ENCODE data around the gene C1orf226.
A peak's percentile ranks its signal among the peaks of the same experiment; 100 is the strongest.

Gene C1orf226

DNA sequence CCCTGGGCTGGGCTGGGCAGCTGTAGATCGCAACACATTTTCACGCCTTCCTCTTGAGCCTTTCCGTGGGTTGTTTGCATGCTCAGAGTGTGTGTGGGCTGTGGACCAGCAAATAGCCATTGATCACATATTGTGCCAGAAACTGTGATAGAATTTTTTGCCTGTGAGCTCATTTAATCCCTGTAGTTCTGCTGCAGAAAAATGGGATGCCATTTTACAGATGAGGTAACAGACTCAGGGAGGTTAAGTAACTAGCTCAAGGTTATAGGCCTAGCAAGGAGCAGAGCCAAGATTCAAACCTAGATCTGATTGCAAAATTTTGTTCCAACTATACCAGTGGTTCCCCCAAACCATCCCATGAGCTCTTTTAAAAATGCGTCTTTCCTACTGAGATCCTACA, 15.4 kb upstream of the C1orf226 start:
- no peak for DNase-seq

DNA sequence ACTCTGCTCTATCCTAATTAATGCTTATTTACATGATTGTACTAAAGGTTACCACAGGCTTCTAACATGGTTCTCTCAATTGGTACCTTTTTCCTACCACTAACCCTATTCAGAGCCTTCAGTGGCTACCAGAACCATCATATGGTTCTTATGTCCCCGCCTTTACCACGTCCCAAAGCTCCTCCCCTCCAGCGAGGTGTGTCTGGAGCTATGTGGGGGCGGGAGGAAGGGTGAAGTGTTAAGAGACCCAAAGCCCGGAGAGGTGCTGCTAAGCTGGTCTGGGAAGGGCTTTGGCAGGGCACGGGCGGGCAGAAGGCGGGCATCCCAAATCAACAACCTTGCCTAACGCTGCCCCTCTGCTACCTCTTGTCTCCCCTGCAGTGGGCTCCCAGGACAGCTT, 14.9 kb upstream of the C1orf226 start:
- DNase-seq = no peak

DNA sequence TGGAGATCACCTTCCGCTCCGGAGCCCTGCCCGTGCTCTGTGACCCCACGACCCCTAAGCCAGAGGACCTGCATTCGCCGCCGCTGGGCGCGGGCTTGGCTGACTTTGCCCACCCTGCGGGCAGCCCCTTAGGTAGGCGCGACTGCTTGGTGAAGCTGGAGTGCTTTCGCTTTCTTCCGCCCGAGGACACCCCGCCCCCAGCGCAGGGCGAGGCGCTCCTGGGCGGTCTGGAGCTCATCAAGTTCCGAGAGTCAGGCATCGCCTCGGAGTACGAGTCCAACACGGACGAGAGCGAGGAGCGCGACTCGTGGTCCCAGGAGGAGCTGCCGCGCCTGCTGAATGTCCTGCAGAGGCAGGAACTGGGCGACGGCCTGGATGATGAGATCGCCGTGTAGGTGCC, 14.5 kb upstream of the C1orf226 start:
- DNase-seq = no peak

DNA sequence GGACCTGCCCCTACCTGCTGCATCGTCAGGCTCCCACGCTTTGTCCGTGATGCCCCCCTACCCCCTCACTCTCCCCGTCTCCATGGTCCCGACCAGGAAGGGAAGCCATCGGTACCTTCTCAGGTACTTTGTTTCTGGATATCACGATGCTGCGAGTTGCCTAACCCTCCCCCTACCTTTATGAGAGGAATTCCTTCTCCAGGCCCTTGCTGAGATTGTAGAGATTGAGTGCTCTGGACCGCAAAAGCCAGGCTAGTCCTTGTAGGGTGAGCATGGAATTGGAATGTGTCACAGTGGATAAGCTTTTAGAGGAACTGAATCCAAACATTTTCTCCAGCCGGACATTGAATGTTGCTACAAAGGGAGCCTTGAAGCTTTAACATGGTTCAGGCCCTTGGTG, 13.8 kb upstream of the C1orf226 start:
- no peak for DNase-seq

DNA sequence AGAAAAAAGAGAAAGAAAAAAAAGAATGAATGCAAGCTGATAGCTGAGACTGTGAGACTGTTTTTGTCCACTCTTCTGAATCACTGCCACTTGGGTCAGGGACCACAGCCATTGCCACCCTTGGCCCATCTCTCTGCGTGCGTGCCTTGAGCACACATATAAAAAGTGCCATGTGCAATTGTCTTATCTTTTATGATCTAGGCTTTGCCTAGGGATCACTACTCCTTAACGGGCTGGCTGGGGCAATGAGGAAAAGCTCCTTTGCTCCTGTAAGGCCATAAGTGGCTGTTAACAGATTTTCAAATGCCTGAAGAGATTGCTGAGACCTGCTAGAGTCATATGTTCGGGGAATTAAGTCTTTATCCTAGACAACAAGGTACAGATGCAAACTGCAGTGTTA, 13.1 kb upstream of the C1orf226 start:
- DNase-seq = no peak

DNA sequence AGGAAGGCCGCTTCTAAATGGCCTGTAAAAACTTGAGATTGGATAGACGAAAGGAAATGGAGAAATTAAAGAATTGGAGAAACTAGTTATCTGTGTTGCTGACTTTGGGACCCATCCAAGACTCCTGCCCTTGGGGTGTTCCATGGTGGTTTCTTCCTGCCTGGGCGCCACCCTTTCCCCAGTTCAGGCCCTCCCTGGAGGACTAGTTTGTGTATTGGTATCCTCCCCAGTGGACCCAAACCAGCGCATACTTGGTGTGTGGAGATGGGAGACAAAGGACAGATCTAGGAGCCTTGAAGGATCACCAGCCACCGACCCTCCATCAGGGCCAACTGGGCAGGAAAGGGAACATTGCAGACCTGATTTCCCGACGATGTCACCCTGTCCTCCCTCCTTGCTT, 12.0 kb upstream of the C1orf226 start:
- no peak for DNase-seq

DNA sequence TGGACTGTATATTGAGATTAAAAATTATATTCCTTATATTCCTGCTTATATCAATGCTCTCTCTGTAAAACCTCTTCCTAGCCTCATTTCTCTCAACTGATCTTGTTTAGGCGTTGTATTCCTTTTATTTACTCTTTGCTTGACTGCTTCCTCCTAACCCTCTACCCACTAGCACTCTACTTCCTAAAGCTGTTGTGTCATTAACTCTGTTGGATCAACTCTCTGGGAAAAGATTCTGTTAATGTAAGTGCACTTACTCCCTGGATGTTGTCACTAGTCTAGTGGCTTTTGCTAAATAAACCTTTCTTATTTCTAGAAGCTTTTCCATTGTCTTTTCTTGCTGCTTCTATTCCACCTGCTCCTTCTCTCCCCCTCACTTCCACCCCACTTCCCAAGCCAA, 11.4 kb upstream of the C1orf226 start:
- DNase-seq = no peak

DNA sequence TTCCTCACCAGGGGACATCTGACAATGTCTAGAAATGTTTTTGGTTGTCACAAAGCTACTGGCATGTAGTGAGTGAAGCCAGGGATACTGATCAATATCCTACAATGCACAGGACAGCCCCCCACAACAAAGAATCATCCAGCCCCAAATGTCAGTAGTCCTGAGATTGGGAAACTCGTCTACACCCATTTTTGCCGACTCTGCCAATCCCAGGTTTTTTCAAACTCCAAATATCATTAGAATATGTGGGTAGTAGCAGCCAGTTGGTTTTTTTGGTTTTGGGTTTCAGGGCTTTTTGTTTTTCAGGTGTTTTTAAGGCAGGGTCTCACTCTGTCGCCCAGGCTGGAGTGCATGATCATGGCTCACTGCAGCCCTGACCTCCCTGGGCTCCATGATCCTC, 10.8 kb upstream of the C1orf226 start:
- DNase-seq = no peak

DNA sequence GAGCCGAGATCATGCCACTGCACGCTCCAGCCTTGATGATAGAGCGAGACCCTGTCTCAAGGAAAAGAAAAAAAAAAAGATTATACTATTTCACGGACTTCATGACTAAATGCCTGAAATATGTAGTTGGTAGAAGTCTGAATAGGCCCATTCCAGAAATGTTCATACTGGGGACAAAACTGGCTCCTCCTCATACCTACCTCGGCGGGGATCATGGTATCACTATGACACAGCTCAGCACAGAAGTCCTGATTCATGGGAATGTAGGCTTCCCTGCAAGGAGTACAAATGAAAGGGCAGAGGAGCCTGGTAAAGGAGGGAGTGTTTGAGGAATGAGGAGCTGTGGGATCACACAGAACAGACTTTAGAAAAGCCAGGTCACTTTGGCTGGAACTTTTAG, 9.9 kb upstream of the C1orf226 start:
- DNase-seq = no peak

DNA sequence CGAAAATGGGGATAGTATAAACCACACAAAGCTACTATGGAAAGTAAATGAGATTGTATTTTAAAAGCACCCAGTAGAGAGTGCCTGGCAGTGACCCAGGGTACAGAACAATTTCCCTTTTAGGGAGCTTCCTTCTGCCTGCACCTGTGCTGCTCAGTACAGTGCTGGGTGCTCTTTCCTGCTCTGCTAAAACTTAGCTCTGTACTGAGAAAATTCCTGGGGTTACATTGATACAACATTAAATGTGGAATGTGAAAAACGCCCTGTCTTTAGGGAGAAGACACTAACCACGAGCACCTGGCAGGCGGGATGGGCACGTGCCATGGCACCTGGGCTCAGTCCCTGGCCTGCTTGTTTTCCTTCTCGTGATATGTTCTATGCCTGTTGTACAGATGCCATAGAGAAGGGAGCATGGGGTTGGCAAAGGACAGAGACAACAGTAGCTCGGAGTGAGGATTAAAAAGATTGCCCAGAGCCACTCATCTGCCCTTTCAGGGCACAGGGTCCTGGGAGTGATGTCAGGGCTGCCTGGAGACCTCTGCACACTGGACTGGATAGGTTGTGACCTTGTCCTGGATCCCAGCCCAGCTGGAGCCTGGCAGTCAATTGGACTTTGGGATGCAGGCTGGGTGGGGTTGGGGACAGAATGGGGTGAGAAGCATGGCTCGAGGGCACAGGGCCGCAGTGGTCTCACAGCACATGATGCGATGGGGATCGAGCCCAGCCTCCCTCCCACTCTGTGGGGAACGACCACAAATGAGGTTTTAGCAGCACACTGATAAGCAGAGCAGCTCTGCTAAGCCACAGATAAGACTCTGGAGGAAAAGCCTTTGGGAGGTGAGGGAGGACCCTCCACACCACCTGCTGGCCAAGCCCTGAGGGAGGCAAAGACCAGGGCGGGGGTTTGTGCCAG, 9.1 kb upstream of the C1orf226 start:
- no peak for DNase-seq

DNA sequence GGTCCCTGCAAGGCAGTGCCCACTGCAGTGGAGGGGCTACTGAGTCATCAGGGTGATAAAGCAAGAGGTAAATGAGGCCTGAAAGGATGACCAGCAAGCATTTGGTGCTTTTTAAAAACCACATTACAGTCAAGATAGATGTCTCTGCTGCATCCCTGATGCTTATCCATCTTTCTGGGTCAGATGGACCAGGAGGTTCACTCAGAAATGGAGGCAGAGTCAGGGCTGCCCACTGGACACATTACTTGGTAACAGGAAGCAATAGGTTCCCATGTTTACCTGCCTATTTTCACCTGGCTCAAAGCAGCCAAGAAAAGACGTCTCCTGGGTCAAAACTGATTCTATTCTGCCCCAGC, 8.5 kb upstream of the C1orf226 start:
- no peak for DNase-seq

DNA sequence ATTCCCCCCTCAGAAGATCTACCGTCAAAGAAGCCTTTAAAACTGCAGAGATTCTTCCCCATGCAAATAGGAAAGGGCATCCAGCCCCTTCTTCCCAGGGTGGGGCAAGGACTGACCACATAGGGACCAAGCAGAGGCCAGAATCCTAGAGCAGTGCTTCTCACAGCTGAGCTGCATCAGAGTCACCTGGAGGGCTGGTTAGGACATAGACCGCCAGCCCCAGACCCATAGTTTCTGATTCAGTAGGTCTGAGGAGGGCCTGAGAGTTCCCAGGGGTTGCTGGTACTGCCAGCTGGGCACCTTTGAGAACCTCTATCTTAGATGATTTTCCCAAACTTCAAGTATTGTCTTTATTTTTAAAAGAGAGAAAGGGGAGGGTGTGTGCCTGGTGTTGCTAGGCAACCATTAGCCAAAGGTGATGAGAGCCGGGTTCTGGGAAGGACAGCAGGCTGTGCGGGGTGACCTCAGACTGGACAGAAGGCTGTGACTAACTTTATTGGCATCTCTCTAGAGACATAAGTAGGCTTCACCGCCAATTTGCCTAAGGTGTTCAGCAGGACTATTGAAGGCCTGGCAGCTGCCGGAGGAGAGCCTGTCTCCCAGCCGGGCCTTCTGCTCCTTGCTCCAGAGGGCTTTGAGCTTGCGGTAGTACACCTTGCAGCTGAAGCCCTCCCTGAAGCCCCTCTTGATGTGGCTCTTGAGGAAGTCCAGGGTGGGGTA, 7.8 kb upstream of the C1orf226 start:
- DNase-seq = no peak

DNA sequence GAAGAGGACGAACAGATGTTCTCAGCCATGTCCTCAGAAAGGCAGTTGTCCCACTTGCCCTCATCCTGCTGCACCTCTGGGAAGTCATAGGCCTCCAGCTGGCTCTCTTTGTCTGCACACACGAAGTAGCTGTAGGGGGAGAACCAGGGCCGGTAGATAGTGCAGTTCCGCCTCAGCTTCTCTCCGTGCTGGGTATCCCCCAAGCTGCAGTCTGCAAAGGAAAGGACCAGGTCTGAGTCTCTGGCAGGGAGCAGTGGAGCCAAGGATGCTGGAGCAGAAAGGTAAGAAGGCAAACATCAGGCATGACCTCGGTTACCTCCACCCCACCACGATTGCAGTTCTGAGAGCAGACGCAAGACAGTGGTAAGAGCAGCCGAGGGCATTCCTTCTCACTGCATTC, 7.1 kb upstream of the C1orf226 start:
- no peak for DNase-seq

DNA sequence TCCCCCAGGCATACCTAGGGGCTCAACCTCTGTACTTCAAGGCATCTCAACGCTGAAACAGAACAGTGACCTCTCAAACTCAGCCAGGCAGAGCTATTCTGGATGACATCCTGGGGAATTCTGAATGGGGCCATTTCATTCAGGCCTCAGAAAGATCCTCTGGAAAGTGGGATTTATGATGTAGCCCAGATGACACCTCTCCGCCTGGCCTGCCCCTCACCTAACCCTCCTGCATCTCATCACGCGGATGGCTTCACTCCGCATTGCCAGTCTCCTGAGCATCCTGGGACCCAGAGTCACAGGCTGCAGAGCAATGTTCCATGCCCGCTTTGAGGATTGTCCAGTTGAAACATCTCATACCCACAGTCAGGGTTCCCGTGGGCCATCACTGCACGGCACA, 6.1 kb upstream of the C1orf226 start:
- DNase-seq = no peak

DNA sequence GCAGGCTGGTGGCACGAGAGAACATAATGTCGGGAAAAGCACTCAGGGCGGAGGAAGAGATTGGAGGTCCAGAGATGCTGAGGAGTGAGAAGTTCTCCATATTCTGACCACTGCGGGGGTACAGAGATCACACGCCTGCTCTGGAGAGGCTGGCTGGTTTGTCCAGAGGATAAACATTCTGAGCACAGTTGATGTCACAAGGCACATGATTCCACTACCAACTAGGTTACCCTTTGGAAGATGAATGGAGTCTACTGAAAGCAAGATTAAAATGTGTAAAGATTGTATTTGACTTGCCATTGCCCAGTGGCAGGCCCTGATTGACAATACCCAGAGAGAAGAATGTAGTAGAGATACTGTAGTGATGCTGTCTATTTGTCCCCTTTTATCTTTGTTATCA, 4.8 kb upstream of the C1orf226 start, which contains the start of gene SPATA46:
SPATA46 (minus strand) TSS at position 164 of the 400 bp plus-strand sequence; CDS start at position 100, 64 bp downstream.
- no peak for DNase-seq

DNA sequence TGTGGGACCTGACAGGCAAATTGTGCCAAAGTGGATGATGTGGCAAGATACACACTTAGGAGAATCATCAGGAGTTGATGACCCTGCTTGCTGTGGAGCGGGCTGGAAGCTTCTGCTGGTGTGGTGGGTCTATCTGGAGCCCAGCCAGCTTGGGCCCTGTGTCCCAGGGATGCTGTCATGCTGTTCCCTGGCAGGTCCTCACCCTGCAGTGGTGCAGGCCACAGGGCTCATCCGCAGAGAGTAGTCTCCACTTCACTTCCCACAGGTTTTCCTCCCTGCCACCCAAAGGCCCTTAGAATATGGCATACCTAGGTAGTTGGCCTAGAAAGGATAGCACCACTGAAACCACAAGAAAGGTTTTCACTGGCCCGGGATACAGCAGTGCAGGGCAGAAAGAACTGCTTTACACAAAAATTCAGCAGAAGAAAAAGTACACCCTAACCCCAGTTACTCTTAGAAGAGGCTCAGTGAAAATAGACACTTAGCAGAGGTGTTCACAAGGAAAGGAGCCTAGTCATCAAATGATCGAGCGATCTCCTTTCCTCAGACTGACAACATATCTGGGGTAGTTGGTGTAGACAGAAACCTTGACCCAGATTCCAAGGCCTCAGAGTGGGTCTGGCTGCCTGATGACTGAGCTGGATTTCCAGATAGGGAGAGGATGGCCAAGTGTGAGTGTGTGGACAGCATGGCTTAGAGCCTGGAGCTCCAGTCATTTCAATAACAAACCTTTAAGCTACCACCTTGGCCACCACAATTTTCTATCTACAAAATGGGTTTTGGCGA, 1.3 kb upstream of the C1orf226 start:
- no peak for DNase-seq

DNA sequence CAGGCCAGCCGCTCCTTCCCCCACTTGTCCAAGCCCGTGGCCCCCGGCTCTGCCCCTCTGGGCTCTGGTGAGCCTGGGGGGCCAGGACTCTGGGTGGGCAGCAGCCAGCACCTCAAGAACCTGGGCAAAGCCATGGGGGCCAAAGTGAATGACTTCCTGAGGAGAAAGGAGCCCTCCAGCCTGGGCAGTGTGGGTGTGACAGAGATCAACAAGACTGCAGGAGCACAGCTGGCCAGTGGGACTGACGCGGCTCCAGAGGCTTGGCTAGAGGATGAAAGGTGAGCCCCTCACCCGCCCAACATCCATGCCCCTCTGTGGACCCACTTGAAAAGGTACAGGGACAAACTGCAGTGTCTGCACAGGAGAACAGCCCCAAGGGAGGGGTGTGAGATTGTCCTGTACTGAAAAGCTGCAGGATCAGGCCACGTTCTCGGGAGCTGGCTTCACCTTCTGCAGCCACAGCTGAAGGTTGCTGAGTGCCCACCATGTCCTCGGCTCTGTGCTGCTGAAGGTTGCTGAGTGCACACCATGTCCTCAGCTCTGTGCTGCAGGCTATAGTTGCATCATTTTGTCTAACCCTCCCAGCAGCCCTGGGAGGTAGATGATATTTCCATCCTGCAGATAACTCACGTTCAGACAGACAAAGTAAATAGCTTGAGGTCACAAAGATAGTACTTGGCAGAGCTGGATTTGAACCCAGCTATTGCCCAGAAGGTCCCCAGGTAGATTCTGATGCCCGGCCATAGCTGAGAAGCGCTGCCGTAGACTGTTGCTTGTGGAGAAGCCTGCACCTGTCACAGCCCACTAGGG, 618 bp downstream of the C1orf226 start:
- DNase-seq = no peak

DNA sequence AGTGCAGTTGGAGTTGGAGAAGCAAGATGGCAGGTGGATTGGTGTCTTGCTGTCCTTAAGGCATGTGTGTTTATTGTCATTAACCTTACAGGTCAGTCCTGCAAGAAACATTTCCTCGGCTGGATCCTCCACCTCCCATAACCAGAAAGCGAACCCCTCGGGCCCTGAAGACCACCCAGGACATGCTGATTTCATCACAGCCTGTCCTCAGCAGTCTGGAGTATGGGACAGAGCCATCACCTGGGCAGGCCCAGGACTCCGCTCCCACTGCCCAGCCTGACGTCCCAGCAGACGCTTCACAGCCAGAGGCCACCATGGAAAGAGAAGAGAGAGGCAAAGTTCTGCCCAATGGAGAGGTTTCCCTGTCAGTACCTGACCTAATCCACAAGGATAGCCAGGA, 1.6 kb downstream of the C1orf226 start:
- DNase-seq = no peak

DNA sequence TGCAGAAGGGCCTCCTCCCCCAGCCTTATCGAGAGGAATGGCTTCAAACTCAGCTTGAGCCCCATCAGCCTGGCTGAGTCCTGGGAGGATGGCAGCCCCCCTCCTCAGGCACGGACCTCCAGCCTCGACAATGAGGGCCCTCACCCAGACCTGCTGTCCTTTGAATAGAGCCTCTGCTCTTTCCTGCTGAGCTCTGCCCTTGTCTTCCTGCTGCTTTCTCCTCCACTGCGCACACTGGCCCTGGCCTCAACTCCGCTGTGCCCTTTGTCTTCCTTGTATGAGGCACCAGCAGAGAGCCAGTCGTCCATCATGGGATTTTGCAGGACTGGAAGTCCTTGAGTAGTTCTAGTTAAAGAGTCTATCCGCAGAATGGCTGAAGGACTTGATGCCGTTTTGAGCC, 2.0 kb downstream of the C1orf226 start:
- DNase-seq = peak; percentile 50

DNA sequence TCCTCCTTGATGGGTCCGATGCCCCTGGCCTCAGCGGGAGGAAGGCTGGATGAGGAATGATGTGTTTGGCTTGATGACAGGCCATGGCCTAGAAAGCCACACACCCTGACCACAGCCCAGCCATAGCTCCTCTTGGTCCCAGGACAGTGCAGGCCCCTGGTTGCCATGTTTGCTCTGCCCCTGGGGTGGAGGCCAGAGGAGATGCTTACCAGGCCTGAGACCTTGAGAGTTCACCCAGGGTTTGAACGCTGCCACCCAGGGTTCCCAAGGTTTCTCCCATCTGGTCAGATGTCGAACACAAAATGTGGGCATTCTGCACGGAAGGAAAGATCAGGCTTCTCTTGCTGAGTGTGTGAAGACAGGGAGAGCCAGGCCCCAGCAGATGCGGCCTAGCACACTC, 2.6 kb downstream of the C1orf226 start:
- DNase-seq = no peak

DNA sequence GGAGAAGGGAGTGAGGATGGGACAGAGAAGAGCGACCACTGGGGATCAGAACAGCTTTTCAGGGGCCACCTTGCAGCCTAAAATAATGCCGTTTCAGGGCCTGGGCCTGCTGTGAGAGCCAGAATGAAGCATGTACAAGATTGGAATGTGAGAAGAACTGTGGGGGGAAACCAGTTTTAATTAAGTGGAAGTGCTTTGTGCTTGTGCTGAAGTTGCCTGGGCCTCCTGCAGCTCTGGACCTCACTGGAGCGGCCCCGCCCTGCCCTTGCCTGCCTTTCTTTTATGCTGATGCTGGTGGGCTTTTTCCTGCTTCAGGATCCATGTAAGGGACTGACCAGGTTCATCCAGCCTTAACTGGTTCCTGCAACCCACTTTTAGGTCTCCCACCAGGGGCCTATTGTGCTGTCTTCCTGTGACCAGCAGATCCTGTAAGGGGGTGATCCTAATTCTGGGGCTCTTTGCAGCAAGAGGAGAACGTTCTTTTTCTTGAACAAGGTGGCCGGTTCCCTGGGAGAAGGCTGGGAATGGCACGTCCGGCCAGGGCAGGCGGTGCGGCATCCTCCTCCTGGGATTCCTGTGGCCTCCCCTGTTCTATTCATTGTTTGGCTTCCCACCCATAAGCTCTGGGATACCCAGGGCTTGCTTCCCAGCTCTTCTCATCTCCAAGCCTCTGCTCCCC, 3.2 kb downstream of the C1orf226 start:
- peak; percentile 56 for DNase-seq

DNA sequence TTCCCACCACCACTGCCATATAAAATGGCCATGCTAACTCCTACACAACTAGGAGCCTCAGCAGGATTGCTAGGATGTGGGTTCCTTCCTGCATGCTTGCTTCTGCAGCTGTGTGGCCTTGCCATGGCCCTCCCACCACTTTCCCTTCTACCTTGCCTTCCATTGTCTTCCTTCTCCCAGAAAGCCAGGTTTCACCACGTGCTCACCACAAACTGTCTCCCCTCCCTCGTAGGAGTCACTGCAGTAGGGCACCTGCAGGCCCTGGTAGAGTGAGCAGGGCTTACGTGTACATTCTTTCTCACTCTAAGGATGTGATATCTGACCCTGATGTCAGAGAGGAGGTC, 3.7 kb downstream of the C1orf226 start:
- no peak for DNase-seq
